Measurements from ENCODE around the gene ERP27.

The ERP27 gene

GRCh38 chr12:14935031-14935430 lies 3.3 kb downstream of the ERP27 start:
- DNase-seq: no peak

- DNase-seq: no peak
Measured at GRCh38 chr12:14934511-14934910, 3.8 kb downstream of the ERP27 start.

- no peak for DNase-seq
Measured at GRCh38 chr12:14931791-14932560, 6.4 kb downstream of the ERP27 start.

GRCh38 chr12:14931359-14931758 lies 7.0 kb downstream of the ERP27 start:
- DNase-seq: no peak

- DNase-seq: no peak
Measured at GRCh38 chr12:14930299-14930698, 8.0 kb downstream of the ERP27 start.

- DNase-seq: no peak
Measured at GRCh38 chr12:14928931-14929330, 9.4 kb downstream of the ERP27 start.

- DNase-seq: no peak
Measured at GRCh38 chr12:14927267-14927666, 11.1 kb downstream of the ERP27 start.

GRCh38 chr12:14924541-14924940 lies 13.8 kb downstream of the ERP27 start:
- no peak for DNase-seq

GRCh38 chr12:14923944-14924343 lies 14.4 kb downstream of the ERP27 start:
- no peak for DNase-seq

- DNase-seq: no peak
Measured at GRCh38 chr12:14921218-14921617, 17.1 kb downstream of the ERP27 start.

GRCh38 chr12:14920475-14921126 lies 17.7 kb downstream of the ERP27 start:
- peak in 1 of 2 donors; percentile 31 for DNase-seq

GRCh38 chr12:14919455-14919854 lies 18.9 kb downstream of the ERP27 start:
- no peak for DNase-seq

GRCh38 chr12:14915736-14916135 lies 22.6 kb downstream of the ERP27 start:
- DNase-seq: no peak

- DNase-seq: no peak
Measured at GRCh38 chr12:14913381-14913781, 25.0 kb downstream of the ERP27 start.

- no peak for DNase-seq
Measured at GRCh38 chr12:14911131-14911530, 27.2 kb downstream of the ERP27 start.

GRCh38 chr12:14910090-14910915 lies 28.0 kb downstream of the ERP27 start:
- DNase-seq: peak in 1 of 2 donors; percentile 51

- no peak for DNase-seq
Measured at GRCh38 chr12:14907953-14908352, 30.4 kb downstream of the ERP27 start.

- DNase-seq: no peak
Measured at GRCh38 chr12:14906114-14906513, 32.2 kb downstream of the ERP27 start.

- DNase-seq: no peak
Measured at GRCh38 chr12:14905269-14906004, 32.9 kb downstream of the ERP27 start.

- no peak for DNase-seq
Measured at GRCh38 chr12:14904854-14905253, 33.5 kb downstream of the ERP27 start.

GRCh38 chr12:14903386-14904098 lies 34.8 kb downstream of the ERP27 start:
- no peak for DNase-seq

- DNase-seq: peak in 1 of 2 donors; percentile 40
Measured at GRCh38 chr12:14902465-14902864, 35.9 kb downstream of the ERP27 start.
